Measurements from ENCODE around the gene SLC12A1.
"Not testable (repeated sequence)": the region's sequence is repeated elsewhere in the genome, so short reads cannot be mapped to it uniquely, and the experiment has no call there.

SLC12A1 gene

DNA sequence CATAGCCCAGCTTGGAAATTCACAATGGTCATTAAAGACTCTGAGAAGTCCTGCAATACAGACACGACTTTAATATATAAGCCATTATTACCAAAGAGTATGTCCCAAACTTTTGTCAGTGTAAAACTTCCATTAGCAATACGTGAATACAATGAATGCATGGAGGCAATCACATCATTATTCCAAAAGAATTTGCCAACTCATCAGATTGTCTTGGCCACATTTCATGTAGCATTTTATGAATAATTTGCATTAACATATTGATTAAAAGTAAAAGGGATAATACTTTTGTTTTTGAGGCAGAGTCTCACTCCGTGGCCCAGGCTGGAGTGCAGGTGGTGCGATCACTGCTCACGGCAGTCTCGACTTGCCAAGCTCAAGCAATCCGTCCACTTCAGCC, 117.2 kb downstream of the SLC12A1 start:
- Histone ChIP-seq H3K4me3 (no peak overlapping the region), H3K4me1 (no peaks in the 10 kb centered on the region), H3K36me3 (no peaks in the 10 kb centered on the region), H3K27me3 (no peaks in the 10 kb centered on the region), H3K27ac (no peak overlapping the region), H3K9me3 (no peaks in the 10 kb centered on the region)
- intact Hi-C loops (cut with DNase I; ENCODE audit: low total_unique reads): no loop called here
- no peak for DNase-seq
- TF ChIP-seq, protein P1, sequence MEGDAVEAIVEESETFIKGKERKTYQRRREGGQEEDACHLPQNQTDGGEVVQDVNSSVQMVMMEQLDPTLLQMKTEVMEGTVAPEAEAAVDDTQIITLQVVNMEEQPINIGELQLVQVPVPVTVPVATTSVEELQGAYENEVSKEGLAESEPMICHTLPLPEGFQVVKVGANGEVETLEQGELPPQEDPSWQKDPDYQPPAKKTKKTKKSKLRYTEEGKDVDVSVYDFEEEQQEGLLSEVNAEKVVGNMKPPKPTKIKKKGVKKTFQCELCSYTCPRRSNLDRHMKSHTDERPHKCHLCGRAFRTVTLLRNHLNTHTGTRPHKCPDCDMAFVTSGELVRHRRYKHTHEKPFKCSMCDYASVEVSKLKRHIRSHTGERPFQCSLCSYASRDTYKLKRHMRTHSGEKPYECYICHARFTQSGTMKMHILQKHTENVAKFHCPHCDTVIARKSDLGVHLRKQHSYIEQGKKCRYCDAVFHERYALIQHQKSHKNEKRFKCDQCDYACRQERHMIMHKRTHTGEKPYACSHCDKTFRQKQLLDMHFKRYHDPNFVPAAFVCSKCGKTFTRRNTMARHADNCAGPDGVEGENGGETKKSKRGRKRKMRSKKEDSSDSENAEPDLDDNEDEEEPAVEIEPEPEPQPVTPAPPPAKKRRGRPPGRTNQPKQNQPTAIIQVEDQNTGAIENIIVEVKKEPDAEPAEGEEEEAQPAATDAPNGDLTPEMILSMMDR (IDR thresholded peaks at IDR 0.05): no peak

DNA sequence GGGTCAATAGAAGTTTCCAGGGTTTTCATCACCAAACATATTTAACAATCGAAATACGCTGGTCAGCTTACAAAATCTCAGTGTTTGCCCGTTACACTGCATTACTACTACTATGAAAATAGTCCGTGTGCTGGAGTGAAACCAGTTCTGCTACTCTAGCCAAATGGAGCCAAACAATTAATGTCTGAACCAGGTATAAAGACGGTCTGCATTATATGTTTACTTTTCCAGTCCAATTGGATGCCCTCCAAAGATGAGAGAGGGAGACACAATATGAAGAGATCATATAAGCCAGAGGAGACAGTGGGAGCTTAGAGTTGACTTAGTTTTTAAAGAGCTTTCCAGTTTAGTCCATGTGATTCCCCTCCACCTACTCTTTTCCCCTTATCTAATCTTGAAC, 118.8 kb downstream of the SLC12A1 start:
- Histone ChIP-seq H3K4me1 (peaks cover 0 to 3% (median 0%) of the 10 kb centered on the region in 4 donors), H3K27me3 (no peaks in the 10 kb centered on the region), H3K4me3 (no peak overlapping the region), H3K36me3 (no peaks in the 10 kb centered on the region), H3K27ac (no peak overlapping the region), H3K9me3 (no peaks in the 10 kb centered on the region)
- TF ChIP-seq, protein P1 (IDR thresholded peaks at IDR 0.05): no peak
- intact Hi-C loops (cut with DNase I; ENCODE audit: low total_unique reads): no loop called here
- no peak for DNase-seq

DNA sequence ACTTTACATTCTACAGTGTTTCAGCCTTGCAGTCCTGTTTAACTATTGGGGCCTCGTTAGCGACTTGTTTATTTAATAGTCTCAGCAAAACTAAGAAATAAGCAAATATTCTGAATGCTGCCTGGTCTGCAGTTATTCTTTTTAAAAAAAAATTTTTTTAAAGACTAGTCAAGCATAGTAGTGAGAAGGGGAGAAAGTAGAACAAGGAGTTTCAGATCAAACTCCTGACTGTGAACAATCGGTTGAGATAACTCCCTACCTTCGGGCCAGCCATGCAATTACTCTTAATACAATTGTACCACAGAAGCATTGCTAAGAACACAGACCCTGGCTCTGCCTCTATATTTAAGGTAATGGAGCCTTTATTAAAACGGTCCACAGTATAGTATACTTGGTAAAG, 119.3 kb downstream of the SLC12A1 start:
- Histone ChIP-seq H3K4me3 (no peak overlapping the region), H3K36me3 (no peaks in the 10 kb centered on the region), H3K27ac (no peak overlapping the region), H3K4me1 (peaks cover 0 to 8% (median 0%) of the 10 kb centered on the region in 4 donors), H3K9me3 (no peaks in the 10 kb centered on the region), H3K27me3 (no peaks in the 10 kb centered on the region)
- DNase-seq: no peak
- TF ChIP-seq, protein P1 (IDR thresholded peaks at IDR 0.05): no peak
- intact Hi-C loops (cut with DNase I; ENCODE audit: low total_unique reads): no loop called here

DNA sequence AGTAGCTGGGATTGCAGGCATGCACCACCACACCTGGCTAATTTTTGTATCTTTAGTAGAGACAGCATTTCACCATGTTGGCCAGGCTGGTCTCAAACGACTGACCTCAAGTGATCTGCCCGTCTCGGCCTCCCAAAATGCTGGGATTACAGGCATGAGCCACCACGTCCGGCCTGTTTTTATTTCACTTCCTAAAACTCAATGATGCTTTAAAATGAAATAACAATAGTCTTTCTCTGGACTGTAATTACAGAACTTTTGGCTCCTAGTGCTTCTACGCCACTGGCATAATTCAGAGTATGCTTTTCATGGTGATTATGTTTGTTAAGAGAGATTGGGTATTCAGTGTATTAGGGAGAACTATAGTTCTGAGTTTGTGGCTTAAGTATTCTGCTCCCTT, 120.1 kb downstream of the SLC12A1 start:
- intact Hi-C loops (cut with DNase I; ENCODE audit: low total_unique reads); H3K4me1 ChIP-seq; H3K27ac ChIP-seq; DNase-seq; H3K36me3 ChIP-seq; H3K4me3 ChIP-seq; H3K9me3 ChIP-seq; H3K27me3 ChIP-seq: not testable (repeated sequence)

DNA sequence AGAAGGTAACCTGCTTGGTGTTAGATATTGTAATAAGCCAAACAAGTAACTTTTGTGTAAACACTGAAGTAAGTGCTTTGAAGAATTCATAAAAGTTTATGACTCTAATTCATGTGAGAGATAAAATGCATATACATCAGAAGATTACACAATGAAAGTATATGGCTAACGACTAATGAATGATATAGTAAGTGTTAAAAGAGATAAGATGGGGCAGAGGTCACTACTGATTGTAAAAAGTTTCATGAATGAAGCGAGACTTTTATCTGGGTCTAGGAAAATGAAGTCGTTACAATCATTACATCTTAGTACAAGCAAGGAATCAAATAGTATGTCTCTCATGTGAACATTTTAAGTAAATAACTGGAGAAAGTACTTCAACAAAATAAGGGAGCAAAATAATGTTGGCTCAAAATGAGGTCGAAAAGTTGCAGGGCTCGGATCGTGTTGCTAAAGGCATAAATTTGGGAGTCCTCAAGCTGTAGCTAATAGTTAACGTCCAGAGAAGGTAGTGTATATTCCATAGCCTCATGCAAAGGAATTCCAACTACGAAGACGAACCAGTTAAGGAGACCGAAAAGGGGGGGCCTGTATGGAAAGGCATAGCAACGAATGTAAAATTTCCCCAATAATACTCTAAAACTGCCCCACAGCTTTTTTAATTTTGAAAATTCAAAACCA, 124.1 kb downstream of the SLC12A1 start:
- TF ChIP-seq, protein P1 (IDR thresholded peaks at IDR 0.05): no peak
- Histone ChIP-seq H3K4me1 (peaks cover 3 to 18% (median 6%) of the 10 kb centered on the region in 4 donors), H3K9me3 (no peaks in the 10 kb centered on the region), H3K36me3 (peaks cover 8 to 14% (median 11%) of the 10 kb centered on the region in 3 donors), H3K4me3 (peak overlapping the region; percentile 69 to 93), H3K27me3 (no peaks in the 10 kb centered on the region), H3K27ac (peak overlapping the region; percentile 96 to 97)
- no peak for DNase-seq
- intact Hi-C loops (cut with DNase I; ENCODE audit: low total_unique reads): no loop called here

DNA sequence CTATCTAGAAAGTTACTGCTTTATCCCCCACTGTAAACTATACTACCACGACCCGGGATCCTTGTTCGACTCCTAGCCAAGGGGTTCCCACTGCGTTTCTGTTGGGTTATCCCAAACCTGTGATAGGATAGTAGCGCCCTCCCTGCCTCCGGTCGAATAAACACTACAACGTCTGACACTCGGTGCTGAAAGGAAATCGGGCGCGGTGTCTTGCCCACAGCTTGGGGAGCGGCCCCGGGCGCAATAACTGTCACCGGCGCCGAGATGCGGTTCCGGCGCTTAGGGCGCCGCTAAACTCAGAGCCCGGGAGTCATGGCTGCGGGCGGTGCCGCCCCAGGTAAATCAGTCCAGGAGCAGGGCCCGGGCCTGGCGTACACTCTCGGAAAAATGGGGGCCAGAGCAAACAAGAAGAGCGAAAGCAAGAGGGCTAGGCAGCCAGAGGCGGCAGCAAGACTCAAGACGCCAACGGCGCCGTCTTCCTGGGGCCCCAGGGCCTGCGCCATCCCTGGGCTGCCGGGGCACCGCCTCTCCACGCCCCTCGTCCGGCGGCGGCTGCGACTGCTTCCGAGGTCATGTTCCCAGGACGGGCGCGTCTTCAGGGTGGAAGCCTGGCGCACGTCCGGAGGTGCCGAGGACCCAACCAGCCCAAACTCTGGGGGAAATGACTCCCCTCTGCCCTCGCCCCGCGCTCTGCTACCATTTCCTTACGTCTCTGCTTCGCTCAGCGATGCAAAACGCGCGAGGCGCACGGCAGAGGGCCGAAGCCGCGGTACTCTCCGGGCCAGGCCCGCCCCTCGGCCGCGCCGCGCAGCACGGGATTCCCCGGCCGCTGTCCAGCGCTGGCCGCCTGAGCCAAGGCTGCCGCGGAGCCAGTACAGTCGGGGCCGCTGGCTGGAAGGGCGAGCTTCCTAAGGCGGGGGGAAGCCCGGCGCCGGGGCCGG, 125.0 kb downstream of the SLC12A1 start, which contains the start of gene DUT:
DUT (plus strand) TSS at position 575 of the 941 bp plus-strand sequence; CDS start at position 662, 87 bp downstream.
- H3K4me1 ChIP-seq: peaks cover 3 to 18% (median 6%) of the 10 kb centered on the region in 4 donors
- peak; percentile 86 to 92 for DNase-seq
- TF ChIP-seq, protein P1 (IDR thresholded peaks at IDR 0.05): no peak
- intact Hi-C loops (cut with DNase I; ENCODE audit: low total_unique reads): no loop called here
- H3K9me3 ChIP-seq: no peaks in the 10 kb centered on the region
- peaks cover 11 to 23% (median 17%) of the 10 kb centered on the region in 3 donors for H3K36me3 ChIP-seq
- no peaks in the 10 kb centered on the region for H3K27me3 ChIP-seq
- H3K27ac ChIP-seq: peak within 1 kb of the TSS; percentile 96 to 97
- H3K4me3 ChIP-seq: peak within 1 kb of the TSS; percentile 69 to 93

All from tibial artery (tissue), 4 donors.